Measurements from ENCODE around the gene BICRAL.
A peak's percentile ranks its signal among the peaks of the same experiment; 100 is the strongest.
"Not testable (repeated sequence)": the region's sequence is repeated elsewhere in the genome, so short reads cannot be mapped to it uniquely, and the experiment has no call there.

Gene BICRAL

DNA sequence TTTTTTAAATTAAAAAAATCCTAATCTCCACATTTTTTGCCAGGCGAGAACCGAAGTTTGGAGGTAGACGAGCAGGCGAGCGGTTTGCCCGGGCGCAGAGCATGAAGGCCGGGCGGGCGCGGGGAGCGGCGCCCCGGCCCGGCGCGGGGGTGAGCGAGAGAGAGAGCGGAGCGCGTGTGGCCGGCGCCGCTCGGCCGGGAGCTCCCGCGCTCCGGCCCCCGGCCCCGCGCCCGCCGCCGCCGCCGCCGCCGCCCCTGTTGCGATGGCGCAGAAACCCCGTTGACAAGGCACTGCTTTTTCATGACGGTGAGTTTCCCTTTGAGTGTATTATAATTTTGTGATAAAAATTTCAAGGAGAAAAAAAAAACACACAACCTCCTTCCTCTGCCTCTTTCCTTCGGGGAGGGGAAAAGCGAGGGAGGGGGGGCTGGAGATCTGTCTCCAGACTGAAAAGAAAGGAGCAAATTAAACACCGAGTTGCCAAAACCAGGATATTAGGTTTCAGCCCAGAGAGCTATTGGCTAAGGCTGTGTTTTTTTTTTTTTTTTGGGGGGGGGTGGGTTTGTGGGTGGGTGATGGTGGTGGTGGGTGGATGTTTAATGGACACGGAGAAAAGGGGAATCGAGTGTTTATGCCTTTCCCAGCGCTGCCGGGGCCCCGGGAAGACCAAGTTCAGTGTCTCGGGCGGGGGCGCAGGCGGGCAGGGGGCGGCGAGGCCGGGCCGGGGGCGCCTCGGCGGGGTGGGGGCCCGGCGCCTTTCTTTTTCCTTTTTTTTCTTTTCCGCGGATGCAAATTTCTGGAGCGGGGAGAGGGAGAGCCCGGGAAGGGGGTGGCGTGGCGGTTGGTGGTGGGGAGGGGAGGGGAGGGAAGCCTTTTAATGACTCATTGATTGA lies at the start of gene BICRAL:
TSS of gene BICRAL (plus strand) at position 257 of the 893 bp plus-strand sequence. CDS start 39,971 bp downstream, outside the sequence.
- DNase-seq (ENCODE audit: low read depth), result peak; percentile 46

DNA sequence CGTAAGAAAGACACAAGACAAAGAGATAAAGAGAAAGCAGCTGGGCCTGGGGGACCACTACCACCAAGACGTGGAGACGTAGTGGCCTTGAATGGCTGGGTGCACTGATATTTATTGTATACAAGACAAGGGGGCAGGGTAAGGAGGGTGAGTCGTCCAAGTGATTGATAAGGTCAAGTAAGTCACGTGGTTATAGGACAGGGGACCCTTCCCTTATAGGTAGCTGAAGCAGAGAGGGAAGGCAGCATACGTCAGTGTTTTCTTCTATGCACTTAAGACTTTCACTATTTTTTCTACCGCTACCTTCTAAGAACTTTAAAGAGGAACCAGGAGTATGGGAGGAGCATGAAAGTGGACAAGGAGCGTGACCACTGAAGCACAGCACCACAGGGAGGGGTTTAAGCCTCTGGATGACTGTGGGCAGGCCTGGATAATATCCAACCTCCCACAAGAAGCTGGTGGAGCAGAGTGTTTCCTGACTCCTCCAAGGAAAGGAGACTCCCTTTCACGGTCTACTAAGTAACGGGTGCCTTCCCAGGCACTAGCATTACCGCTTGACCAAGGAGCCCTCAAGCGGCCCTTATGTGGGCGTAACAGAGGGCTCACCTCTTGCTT lies 47.9 kb upstream of the BICRAL start:
- not testable (repeated sequence) for DNase-seq (ENCODE audit: low read depth)

- DNase-seq (ENCODE audit: low read depth), result no peak
Observed at GRCh38 chr6:42735976-42736375, 45.9 kb upstream of the BICRAL start.

DNA sequence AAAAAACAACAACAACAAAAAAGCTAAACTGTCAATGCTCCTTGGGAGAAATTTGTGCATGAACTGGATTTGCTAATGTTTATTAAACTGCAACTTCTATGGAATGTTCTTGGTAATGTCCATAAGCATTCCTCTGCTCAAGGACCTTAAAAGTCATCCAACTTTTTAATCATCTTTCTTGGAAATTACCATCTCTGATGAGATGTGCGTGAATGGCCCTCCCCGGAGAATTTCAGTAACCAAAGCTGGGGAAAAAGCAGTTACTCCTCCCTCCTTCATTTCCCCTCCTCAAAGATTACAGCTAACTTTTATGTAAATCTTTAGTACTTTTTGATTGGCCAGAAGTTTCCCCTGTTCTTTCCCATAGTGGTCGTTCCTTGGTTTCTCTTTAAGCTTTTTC lies 41.1 kb upstream of the BICRAL start:
- no peak for DNase-seq (ENCODE audit: low read depth)

- DNase-seq (ENCODE audit: low read depth), result no peak
Observed at GRCh38 chr6:42742116-42742894, 39.5 kb upstream of the BICRAL start.

GRCh38 chr6:42744351-42744893 lies 37.4 kb upstream of the BICRAL start:
- no peak for DNase-seq (ENCODE audit: low read depth)

DNA sequence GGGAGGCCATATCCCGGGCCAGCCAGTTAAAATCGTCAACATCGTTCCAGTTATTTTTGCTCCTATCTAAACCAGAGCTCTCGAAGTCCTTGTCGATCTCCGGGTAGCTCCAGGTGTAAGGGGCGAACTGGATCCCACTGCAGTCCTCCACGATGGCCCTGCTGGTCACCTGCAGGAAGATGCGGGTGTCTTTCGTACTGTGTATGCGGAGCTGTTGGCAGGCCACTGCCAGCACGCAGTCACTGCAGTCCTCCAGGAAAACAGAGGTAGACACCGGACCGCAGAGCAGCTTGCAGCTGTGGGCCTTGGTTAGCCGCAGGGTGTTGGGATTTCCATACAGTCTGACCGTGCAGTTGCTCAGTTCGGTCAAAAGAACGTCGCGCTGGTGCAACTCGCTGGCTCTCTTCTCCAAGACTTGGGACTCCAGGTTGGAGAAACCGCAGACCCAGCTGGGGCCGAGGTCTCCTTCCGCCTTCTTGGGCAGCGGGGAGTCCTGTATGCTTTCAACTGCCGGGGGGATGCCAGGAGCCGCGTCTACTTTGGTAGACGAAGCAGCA lies 36.7 kb upstream of the BICRAL start:
- DNase-seq (ENCODE audit: low read depth), result peak; percentile 15

- DNase-seq (ENCODE audit: low read depth), result peak; percentile 84
Observed at GRCh38 chr6:42745640-42746462, 36.0 kb upstream of the BICRAL start, which contains the start of gene TBCC. TSS of gene TBCC (minus strand) at chr6:42746103. CDS start at chr6:42746073, 30 bp downstream.

DNA sequence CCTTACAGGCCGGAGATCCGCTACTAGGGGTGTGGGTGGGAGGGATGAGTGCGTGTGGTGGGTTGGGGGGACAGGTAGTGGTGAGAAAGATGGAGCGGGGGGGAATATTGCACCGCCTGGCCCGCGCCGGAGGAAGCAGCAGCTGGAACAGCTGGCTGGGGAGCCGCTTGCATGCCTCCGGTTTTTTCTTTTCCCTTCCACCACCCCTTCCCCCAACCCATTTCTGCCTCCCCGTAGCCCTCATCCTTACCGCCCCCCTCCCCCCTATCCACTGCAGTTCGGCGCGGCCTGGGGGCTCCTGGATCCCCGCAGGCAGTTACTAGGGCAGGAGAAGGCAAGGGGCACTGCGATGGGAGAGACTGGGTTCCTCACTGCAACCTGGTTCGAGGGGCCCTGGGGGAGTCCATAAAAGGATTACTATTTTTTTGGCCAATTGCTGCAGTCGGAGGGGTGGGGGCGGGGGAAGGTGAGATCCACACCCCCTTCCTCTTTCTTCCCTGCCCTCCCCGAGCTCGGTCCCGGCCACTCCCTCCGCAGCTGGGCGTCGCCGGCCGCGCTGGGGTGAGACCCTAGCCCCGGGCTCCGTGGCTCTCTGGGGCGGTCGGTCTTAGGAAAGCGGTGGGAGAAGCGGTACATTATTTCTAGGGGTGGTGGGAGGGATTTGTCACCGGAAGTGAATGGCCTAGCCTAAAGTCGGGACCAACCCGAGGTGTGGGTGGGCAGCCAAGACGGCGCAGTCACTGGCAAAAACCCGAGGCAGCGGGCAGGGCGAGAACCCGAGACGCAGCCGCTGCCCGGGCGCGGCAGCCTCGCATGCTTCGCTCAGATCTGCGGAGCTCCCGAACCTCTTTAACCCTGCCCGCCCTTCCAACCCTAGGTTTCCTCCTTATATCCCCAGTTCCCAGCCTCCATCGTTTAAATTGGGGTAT lies 35.1 kb upstream of the BICRAL start:
- peak; percentile 63 for DNase-seq (ENCODE audit: low read depth)

DNA sequence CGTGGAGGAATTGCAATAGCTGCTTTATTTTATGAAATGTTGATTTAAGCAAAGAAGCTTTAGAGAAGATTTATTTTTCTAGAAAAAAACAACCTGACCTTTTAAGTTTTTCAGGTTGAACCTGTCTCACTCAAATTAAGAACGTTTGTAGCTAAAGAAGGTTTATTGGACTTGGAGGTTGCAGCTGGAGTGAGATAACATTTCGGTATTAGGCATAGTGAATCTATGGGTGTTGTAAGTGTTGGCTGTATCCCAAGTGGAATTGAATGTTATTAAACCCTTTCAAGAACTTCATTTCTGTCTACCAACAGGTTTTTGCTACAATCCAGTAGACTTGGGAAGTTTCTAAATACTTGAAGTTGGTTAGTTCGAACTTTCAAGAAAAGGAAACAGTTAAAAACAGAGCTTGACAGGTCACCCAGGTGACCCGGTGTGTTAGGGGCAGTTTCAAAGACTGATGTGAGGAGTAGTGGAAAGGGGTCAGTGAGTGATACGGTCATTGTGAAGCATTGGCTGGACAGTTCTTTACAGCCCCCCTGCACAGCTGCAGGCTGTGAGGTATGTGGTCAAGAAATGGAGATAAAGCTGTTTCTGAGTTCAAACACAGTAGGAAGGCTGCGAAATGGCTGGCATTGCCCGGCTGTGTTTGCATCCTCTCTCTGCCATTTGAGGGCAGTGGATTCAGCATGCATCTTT lies 33.5 kb upstream of the BICRAL start:
- DNase-seq (ENCODE audit: low read depth), result no peak

- no peak for DNase-seq (ENCODE audit: low read depth)
Observed at GRCh38 chr6:42751055-42751454, 30.8 kb upstream of the BICRAL start.

DNA sequence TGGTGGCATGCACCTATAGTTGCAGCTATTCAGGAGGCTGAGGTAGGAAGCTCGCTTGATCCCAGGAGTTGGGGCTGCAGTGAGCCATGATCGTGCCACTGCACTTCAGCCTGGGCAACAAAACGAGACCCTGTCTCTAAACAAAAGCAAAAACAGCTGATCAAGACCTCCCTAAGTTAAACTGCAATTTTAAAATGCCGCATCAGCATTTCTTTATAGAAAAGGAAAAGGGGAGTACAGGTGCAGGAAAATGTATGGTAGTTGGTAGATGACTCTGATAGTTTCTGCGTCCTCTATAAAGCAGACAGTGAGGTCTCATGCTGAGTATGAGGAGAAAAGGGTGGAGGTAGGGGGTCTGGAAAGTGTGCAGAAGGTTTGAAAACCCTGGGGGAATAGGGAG lies 27.1 kb upstream of the BICRAL start:
- DNase-seq (ENCODE audit: low read depth), result no peak

DNA sequence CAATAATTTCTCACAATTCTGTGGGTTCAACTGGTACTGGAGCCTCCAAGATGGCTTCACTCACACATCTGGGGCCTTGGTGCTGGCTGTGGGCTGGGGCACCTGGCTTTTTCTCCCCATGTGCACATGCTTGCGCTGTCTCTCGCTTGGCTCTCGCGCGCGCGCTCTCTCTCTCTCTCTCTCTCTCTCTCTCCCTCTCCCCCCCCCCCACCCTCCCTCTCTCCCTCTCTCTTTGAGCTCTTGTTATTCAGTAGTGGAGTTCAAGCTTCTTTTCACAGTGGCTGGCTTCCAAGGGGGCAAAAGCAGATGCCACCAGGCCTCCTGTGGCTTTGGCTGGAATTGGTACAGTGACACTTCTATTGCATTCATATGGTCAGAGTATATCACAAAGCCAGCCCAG lies 25.1 kb upstream of the BICRAL start:
- DNase-seq (ENCODE audit: low read depth), result no peak

GRCh38 chr6:42758756-42759430 lies 23.0 kb upstream of the BICRAL start:
- no peak for DNase-seq (ENCODE audit: low read depth)

DNA sequence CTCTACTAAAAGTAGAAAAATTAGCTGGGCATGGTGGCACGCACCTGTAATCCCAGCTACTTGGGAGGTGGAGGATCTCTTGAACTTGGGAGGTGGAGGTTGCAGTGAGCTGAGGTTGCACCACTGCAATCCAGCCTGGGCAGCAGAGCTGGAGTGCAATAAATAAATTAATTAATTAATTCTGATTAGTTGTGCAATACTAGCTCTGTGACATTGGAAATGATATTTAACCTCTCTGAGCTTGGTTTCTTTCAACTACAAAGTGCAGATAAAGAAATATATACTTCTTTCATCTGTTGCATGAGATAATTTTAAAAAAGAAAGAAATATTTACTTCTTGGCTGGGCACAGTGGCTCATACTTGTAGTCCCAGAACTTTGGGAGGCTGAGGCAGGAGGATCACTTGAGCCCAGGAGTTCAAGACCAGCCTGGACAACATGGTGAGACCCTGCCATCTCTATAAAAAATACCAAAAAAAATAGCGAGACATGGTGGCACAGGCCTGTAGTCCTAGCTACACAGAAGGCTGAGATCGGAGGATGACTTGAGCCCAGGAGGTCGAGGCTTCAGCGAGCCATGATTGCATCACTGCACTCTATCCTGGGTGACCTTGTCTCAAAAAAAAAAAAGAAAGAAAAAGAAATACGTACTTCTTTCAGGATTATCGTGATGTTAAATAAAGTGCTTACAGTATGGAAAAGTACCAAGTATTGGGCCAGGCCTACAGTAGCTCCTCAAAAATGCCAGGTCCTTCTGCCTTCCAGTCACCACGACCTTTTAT lies 20.4 kb upstream of the BICRAL start:
- DNase-seq (ENCODE audit: low read depth), result no peak

GRCh38 chr6:42762426-42762859 lies 19.4 kb upstream of the BICRAL start:
- DNase-seq (ENCODE audit: low read depth), result no peak

DNA sequence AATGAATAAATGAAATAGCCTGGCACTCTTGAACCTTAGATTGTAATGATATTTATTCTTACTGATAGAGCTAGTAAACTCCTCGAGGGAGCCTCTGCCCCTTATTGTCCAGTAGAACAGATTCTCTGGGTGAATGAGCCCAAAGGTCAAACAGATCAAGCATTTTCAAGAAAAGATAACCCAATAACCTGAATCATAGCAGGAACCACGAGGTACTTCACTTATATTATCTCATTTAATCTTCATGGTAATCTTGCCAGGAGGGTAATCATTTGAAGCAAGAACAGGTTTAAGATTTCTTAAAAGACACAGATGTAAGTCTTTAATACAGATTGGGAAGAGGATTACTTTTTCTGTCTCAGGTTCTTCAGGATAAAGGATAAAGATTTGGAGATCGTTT lies 18.9 kb upstream of the BICRAL start:
- no peak for DNase-seq (ENCODE audit: low read depth)
